Gastrocnemius medialis (tissue), 4 donors: ENCODE measurements around the gene IGSF6.

ENCODE experiments used
- POLR2A ChIP-seq, 2 donors: fragments of 450-650 bp; IDR thresholded peaks; one replicate each; pipeline ENCODE4 v1.6.1; 2017; ENCODE audit warnings: antibody characterized with exemption in 2 of 2, mild to moderate bottlenecking in 2 of 2, moderate library complexity in 2 of 2
- TF ChIP-seq, protein P1 (sequence below), 5 experiments: fragments of 450-650 bp in 3 of 5; fragments of 200-600 bp in 2 of 5; sonication (generic) in 2 of 5; IDR thresholded peaks in 4 of 5; conservative IDR thresholded peaks in 1 of 5; 1 replicate in 4 of 5; 2 replicates in 1 of 5; pipeline ENCODE4 v1.5.1; 2016 to 2019; ENCODE audit warnings: antibody characterized with exemption in 5 of 5, mild to moderate bottlenecking in 3 of 5, moderate library complexity in 3 of 5

DNA sequence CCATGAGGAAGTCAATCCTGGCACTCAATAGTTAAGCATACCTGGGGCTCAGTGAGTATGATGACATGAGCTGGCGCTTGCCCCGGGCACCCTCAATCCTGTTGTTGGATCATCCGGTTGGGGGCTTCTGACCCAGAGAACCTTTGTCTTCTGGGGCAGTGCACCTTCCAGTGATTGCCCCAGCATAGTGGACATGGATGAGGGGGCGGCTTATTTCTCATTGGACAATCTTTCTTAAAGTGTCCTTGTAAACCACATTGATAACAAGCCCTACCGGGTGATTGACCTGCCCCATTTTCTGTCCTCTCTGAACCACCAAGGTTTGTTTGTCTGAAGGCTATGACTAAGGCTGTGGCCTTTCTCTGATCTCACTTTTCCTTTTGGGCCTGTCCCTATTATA is 18.2 kb downstream of the IGSF6 start:
- TF ChIP-seq, protein P1, sequence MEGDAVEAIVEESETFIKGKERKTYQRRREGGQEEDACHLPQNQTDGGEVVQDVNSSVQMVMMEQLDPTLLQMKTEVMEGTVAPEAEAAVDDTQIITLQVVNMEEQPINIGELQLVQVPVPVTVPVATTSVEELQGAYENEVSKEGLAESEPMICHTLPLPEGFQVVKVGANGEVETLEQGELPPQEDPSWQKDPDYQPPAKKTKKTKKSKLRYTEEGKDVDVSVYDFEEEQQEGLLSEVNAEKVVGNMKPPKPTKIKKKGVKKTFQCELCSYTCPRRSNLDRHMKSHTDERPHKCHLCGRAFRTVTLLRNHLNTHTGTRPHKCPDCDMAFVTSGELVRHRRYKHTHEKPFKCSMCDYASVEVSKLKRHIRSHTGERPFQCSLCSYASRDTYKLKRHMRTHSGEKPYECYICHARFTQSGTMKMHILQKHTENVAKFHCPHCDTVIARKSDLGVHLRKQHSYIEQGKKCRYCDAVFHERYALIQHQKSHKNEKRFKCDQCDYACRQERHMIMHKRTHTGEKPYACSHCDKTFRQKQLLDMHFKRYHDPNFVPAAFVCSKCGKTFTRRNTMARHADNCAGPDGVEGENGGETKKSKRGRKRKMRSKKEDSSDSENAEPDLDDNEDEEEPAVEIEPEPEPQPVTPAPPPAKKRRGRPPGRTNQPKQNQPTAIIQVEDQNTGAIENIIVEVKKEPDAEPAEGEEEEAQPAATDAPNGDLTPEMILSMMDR (IDR thresholded peaks at IDR 0.05 in 4 of 5, conservative IDR thresholded peaks at IDR 0.05 in 1 of 5): no peak
- no peak for TF ChIP-seq POLR2A (IDR thresholded peaks at IDR 0.05)
